Stomach (tissue), 9 donors: ENCODE measurements around the gene FLRT3. TPM values are rescaled to one million over a fixed set of nuclear protein-coding genes. Genes with fewer than 3 reads are reported as not detected.

Source experiments
- DNase-seq, 2 donors: peaks; one replicate each; pipeline versions ENCODE4 v3.0.0 to v3.0.0-alpha.2; 2013 to 2019
- H3K27ac ChIP-seq, 5 donors: fragments of 200-600 bp in 4 of 5; sonication (generic) in 4 of 5; one replicate each; pipeline ENCODE4 v1.5.1; 2013 to 2019; ENCODE audit warnings: mild to moderate bottlenecking in 1 of 5, moderate library complexity in 1 of 5
- H3K27me3 ChIP-seq, 3 donors: fragments of 200-600 bp; sonication (generic); one replicate each; pipeline ENCODE4 v1.5.1; 2017 to 2019; ENCODE audit warnings: mixed run types in 1 of 3
- H3K36me3 ChIP-seq, 4 donors: fragments of 200-600 bp; sonication (generic); 1 replicate in 3 of 4; 2 replicates in 1 of 4; pipeline ENCODE4 v1.5.1; 2016 to 2019
- H3K4me1 ChIP-seq, 4 donors: fragments of 200-600 bp; sonication (generic); one replicate each; pipeline ENCODE4 v1.5.1; 2016 to 2019
- H3K4me3 ChIP-seq, 4 donors: fragments of 200-600 bp; sonication (generic) in 3 of 4; one replicate each; pipeline ENCODE4 v1.5.1; 2016 to 2019; ENCODE audit warnings: mild to moderate bottlenecking in 1 of 4
- H3K9me3 ChIP-seq, 4 donors: fragments of 200-600 bp; sonication (generic); one replicate each; pipeline ENCODE4 v1.5.1; 2016 to 2019
- EP300 ChIP-seq: sonication (generic); formaldehyde crosslinking; IDR thresholded peaks from one replicate; pipeline ENCODE4 v1.6.1; 2017; ENCODE audit warnings: antibody characterized with exemption
- POLR2A ChIP-seq, 4 donors: fragments of 450-650 bp; IDR thresholded peaks; one replicate each; pipeline ENCODE4 v1.6.1; 2016; ENCODE audit warnings: antibody characterized with exemption in 4 of 4, control low read depth in 2 of 4, mild to moderate bottlenecking in 1 of 4, moderate library complexity in 1 of 4
- POLR2AphosphoS5 ChIP-seq, 3 donors: sonication (generic); formaldehyde crosslinking; IDR thresholded peaks; one replicate each; pipeline ENCODE4 v1.6.1; 2016; ENCODE audit warnings: antibody characterized with exemption in 3 of 3
- WGBS, 5 donors: extraction: QIAGEN DNeasy Blood & Tissue Kit in 3 of 5; methylation state at CpG; one replicate each; pipeline versions ENCODE4 v1.1.5 to v1.1.7; 2013 to 2018; 5-methylcytosine and 5-hydroxymethylcytosine counted together
- intact Hi-C: fragments of 100-400 bp; cut with DNase I; formaldehyde crosslinking; loops from one replicate; pipeline ENCODE4 v1.15.1; 2023; ENCODE audit warnings: low total_unique reads
- polyA plus RNA-seq, 3 donors: library from polyadenylated mRNA; stranded (reverse); fragments of 200-250 nt; gene quantifications; one replicate each; pipeline ENCODE4 v1.2.3, GENCODE V29; 2013
- total RNA-seq, 5 donors: library from RNA; depleted of rRNA; stranded (reverse); fragments of >200 nt; gene quantifications; one replicate each; pipeline versions ENCODE4 v1.1.0 to v1.2.3, GENCODE V29; 2014 to 2016
- TF ChIP-seq, protein P1 (sequence below), 7 experiments: fragments of 450-650 bp in 4 of 7; fragments of 200-600 bp in 3 of 7; sonication (generic) in 3 of 7; IDR thresholded peaks; one replicate each; pipeline ENCODE4 v1.5.1; 2016 to 2019; ENCODE audit warnings: antibody characterized with exemption in 7 of 7, control low read depth in 2 of 7, mild to moderate bottlenecking in 1 of 7
- donor health status: healthy with polysubstance abuse.
- donor health status: Bipolar disorder and iron deficiency.
- donor health status: healthy.

FLRT3 gene
- total and polyA plus RNA-seq, 8 donors: 1.7 to 38.2 (median 8.0) TPM; not detected in 1

DNA sequence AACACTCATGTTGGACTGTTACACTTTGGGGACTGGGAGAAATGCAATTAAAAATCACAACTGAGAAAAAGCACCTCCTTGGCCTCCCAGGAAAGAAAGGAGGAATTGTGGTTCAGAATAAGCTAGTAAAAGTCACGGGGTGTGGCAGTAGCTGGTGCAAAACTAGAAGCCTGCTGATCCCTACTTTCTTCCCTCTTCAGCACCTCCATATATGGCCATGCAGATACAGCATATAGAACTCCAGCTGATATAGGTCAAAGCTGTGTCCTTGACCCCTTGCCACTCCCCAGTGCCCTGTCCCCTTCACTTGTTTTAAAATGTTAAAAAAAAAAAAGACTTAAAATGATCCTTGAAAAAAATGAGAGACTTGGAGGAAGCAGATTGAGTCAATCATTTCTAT is 5.5 kb upstream of the FLRT3 start:
- no peaks in the 10 kb centered on the region for H3K27me3 ChIP-seq
- H3K4me1 ChIP-seq: peaks cover 0 to 28% (median 0%) of the 10 kb centered on the region in 4 donors
- H3K4me3 ChIP-seq: no peak overlapping the region
- TF ChIP-seq POLR2A (IDR thresholded peaks at IDR 0.05): no peak
- TF ChIP-seq POLR2AphosphoS5 (IDR thresholded peaks at IDR 0.05): no peak
- no peak for TF ChIP-seq EP300
- TF ChIP-seq, protein P1, sequence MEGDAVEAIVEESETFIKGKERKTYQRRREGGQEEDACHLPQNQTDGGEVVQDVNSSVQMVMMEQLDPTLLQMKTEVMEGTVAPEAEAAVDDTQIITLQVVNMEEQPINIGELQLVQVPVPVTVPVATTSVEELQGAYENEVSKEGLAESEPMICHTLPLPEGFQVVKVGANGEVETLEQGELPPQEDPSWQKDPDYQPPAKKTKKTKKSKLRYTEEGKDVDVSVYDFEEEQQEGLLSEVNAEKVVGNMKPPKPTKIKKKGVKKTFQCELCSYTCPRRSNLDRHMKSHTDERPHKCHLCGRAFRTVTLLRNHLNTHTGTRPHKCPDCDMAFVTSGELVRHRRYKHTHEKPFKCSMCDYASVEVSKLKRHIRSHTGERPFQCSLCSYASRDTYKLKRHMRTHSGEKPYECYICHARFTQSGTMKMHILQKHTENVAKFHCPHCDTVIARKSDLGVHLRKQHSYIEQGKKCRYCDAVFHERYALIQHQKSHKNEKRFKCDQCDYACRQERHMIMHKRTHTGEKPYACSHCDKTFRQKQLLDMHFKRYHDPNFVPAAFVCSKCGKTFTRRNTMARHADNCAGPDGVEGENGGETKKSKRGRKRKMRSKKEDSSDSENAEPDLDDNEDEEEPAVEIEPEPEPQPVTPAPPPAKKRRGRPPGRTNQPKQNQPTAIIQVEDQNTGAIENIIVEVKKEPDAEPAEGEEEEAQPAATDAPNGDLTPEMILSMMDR (IDR thresholded peaks at IDR 0.05): no peak
- 59 to 83% (median 80%) methylated on average over 1 of the region's 1 CpG for WGBS, 5 donors
- H3K36me3 ChIP-seq: no peaks in the 10 kb centered on the region
- intact Hi-C loops: no loop called here
- no peaks in the 10 kb centered on the region for H3K9me3 ChIP-seq
- H3K27ac ChIP-seq: no peak overlapping the region
- DNase-seq: no peak

DNA sequence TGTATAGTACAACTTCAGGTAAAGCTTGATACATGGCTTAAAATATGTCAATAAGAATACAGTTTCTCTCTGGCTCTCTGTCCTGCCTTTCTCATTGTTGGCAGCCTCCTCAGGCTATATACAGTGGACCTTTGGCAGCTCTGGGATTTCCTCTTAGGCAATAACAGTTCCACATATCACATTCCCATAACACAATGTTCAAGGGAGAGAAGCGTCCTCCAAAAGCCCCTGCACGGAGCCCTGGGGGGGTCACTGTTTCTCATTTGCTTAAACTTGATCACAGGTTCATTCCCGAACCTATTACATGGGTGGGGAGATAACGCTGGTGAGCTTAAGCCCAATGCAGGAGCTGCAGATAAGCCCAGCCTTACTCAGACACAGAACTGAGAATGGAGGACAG is 4.4 kb upstream of the FLRT3 start:
- H3K4me1 ChIP-seq: peaks cover 0 to 28% (median 0%) of the 10 kb centered on the region in 4 donors
- no peak overlapping the region for H3K27ac ChIP-seq
- no peaks in the 10 kb centered on the region for H3K27me3 ChIP-seq
- no peaks in the 10 kb centered on the region for H3K36me3 ChIP-seq
- intact Hi-C loops: no loop called here
- peak in 1 of 2 donors; percentile 34 for DNase-seq
- WGBS, 5 donors: 28 to 48% (median 39%) methylated on average over 4 of the region's 4 CpGs
- TF ChIP-seq POLR2A (IDR thresholded peaks at IDR 0.05): no peak
- TF ChIP-seq, protein P1 (IDR thresholded peaks at IDR 0.05): no peak
- TF ChIP-seq POLR2AphosphoS5 (IDR thresholded peaks at IDR 0.05): no peak
- no peak for TF ChIP-seq EP300
- H3K4me3 ChIP-seq: no peak overlapping the region
- no peaks in the 10 kb centered on the region for H3K9me3 ChIP-seq

DNA sequence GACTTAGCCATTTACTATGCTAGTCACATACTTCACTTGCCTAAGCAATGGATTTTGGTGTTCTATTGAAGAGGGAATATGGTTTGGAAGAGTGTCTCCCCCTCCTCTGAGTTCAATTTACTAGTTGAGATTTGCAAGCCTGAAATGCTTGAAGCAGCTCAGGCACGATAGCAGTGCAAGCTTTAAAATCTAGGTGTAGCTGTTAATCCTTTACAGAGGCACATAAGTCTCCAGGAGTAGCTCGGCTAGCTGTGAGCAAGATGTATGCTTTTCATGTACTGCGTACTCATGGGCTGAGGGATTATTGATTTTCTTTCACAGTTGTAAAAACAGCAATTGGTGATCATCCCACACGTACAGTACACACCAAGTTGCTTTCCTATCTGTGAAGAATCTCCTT is 726 bp downstream of the FLRT3 start:
- peak in 1 of 2 donors; percentile 75 for DNase-seq
- 9 to 20% (median 15%) methylated on average over 4 of the region's 4 CpGs for WGBS, 5 donors
- Histone ChIP-seq H3K36me3 (no peaks in the 10 kb centered on the region), H3K4me3 (peak overlapping the region; percentile 46 to 55 (median 51)), H3K27me3 (no peaks in the 10 kb centered on the region), H3K27ac (peak overlapping the region; percentile 56 to 84 (median 80)), H3K9me3 (no peaks in the 10 kb centered on the region), H3K4me1 (peaks cover 0 to 20% (median 3%) of the 10 kb centered on the region in 4 donors)
- intact Hi-C loops: no loop called here
- TF ChIP-seq POLR2AphosphoS5 (IDR thresholded peaks at IDR 0.05): peak in 2 of 3 donors; percentile 13 to 21
- no peak for TF ChIP-seq EP300
- TF ChIP-seq, protein P1 (IDR thresholded peaks at IDR 0.05): no peak
- no peak for TF ChIP-seq POLR2A (IDR thresholded peaks at IDR 0.05)

DNA sequence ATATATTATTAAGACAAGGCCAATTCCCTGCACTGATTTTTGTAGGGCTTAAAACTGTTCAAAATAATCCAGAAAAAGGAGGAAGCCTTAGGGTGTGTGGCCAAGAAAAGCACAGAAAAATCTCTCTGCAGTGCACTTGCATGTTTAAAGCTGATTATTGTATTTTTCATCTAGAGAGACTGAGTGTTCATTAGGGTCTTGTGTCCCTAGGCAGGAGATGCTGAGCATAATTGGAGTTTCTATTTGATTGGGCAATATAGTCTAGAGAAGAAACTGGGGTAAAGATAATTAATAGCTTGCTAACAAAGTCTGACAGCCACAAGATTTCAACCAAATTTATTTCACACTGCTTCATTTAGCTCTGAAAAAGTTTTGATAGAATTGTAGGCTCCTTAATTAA is 2.4 kb downstream of the FLRT3 start:
- no peaks in the 10 kb centered on the region for H3K9me3 ChIP-seq
- peaks cover 0 to 26% (median 9%) of the 10 kb centered on the region in 4 donors for H3K4me1 ChIP-seq
- TF ChIP-seq, protein P1 (IDR thresholded peaks at IDR 0.05): no peak
- TF ChIP-seq EP300 (no peak), POLR2AphosphoS5 (IDR thresholded peaks at IDR 0.05) (no peak), POLR2A (IDR thresholded peaks at IDR 0.05) (no peak)
- no peak for DNase-seq
- no peaks in the 10 kb centered on the region for H3K27me3 ChIP-seq
- intact Hi-C loops: no loop called here
- peak overlapping the region in 3 of 5 donors; percentile 5 to 80 (median 68) for H3K27ac ChIP-seq
- peak overlapping the region; percentile 46 to 55 (median 51) for H3K4me3 ChIP-seq
- no peaks in the 10 kb centered on the region for H3K36me3 ChIP-seq
